Glutamatergic neuron (in vitro differentiated cells): ENCODE results near the gene RIPOR2. TPM values are rescaled to one million over a fixed set of nuclear protein-coding genes. Genes with fewer than 3 reads are reported as not detected.

ENCODE experiments used
- total RNA-seq: library from RNA; stranded (reverse); fragmentation: NEBNext Ultra II Directional; extraction: Animal tissue kit (Norgen Biotek cat#: 25700); gene quantifications from one replicate; pipeline ENCODE4 v1.2.1, GENCODE V29; 2021; ENCODE audit not compliant: unreplicated experiment

Gene RIPOR2
- total RNA-seq, 1 donor from 2014 or later = 82.2 TPM

Other genes with a start within 250 kb of the RIPOR2 start
- 155 TPM for gene C6orf62, start 216.8 kb downstream of the RIPOR2 start, total RNA-seq
- 20.1 TPM for gene GMNN, start 161.0 kb downstream of the RIPOR2 start, total RNA-seq
- 0.54 TPM for gene ARMH2, start 137.0 kb downstream of the RIPOR2 start, total RNA-seq